Measurements from ENCODE around the gene ZXDA. TPM values are rescaled to one million over a fixed set of nuclear protein-coding genes. Genes with fewer than 3 reads are reported as not detected.

The ZXDA gene
- total and polyA plus RNA-seq, 9 of the 15 experiments (the other 6 are each of a cell fraction or from before 2014, with no cell fraction given): 0.01 to 0.51 (median 0.28) TPM; not detected in 1

DNA sequence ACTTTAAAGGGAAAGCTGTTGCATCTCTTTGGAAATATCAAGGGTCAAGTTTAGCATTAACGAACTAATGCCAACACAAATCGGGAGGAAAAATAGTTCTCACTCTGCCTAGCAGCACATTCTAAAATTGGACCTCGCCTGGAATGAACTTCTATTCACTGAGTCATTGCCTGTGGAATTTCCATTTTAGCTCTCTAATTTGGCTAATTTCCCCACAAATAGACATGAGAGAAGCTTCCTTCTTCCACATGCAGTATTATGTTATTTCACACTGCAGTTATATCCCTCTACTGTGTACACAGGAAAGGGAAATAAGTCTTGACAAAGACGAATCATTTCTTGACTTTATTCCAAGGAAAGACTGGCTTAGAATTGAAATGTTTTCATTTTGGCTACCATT, 9.3 kb downstream of the ZXDA start:
- TF ChIP-seq, protein P1, sequence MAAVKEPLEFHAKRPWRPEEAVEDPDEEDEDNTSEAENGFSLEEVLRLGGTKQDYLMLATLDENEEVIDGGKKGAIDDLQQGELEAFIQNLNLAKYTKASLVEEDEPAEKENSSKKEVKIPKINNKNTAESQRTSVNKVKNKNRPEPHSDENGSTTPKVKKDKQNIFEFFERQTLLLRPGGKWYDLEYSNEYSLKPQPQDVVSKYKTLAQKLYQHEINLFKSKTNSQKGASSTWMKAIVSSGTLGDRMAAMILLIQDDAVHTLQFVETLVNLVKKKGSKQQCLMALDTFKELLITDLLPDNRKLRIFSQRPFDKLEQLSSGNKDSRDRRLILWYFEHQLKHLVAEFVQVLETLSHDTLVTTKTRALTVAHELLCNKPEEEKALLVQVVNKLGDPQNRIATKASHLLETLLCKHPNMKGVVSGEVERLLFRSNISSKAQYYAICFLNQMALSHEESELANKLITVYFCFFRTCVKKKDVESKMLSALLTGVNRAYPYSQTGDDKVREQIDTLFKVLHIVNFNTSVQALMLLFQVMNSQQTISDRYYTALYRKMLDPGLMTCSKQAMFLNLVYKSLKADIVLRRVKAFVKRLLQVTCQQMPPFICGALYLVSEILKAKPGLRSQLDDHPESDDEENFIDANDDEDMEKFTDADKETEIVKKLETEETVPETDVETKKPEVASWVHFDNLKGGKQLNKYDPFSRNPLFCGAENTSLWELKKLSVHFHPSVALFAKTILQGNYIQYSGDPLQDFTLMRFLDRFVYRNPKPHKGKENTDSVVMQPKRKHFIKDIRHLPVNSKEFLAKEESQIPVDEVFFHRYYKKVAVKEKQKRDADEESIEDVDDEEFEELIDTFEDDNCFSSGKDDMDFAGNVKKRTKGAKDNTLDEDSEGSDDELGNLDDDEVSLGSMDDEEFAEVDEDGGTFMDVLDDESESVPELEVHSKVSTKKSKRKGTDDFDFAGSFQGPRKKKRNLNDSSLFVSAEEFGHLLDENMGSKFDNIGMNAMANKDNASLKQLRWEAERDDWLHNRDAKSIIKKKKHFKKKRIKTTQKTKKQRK (IDR thresholded peaks at IDR 0.05; ENCODE audit: borderline replicate concordance, low read depth, low read length): no peak
- TF ChIP-seq NFXL1 (CRISPR knock-in tag; IDR thresholded peaks at IDR 0.05): no peak
- TF ChIP-seq, protein P2, sequence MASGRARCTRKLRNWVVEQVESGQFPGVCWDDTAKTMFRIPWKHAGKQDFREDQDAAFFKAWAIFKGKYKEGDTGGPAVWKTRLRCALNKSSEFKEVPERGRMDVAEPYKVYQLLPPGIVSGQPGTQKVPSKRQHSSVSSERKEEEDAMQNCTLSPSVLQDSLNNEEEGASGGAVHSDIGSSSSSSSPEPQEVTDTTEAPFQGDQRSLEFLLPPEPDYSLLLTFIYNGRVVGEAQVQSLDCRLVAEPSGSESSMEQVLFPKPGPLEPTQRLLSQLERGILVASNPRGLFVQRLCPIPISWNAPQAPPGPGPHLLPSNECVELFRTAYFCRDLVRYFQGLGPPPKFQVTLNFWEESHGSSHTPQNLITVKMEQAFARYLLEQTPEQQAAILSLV (tag; IDR thresholded peaks at IDR 0.05): no peak
- no peak for TF ChIP-seq SMARCA5 (IDR thresholded peaks at IDR 0.05)
- TF ChIP-seq, protein P3, sequence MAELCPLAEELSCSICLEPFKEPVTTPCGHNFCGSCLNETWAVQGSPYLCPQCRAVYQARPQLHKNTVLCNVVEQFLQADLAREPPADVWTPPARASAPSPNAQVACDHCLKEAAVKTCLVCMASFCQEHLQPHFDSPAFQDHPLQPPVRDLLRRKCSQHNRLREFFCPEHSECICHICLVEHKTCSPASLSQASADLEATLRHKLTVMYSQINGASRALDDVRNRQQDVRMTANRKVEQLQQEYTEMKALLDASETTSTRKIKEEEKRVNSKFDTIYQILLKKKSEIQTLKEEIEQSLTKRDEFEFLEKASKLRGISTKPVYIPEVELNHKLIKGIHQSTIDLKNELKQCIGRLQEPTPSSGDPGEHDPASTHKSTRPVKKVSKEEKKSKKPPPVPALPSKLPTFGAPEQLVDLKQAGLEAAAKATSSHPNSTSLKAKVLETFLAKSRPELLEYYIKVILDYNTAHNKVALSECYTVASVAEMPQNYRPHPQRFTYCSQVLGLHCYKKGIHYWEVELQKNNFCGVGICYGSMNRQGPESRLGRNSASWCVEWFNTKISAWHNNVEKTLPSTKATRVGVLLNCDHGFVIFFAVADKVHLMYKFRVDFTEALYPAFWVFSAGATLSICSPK (IDR thresholded peaks at IDR 0.05; ENCODE audit: borderline replicate concordance): no peak
- no peak for TF ChIP-seq RBM34 (IDR thresholded peaks at IDR 0.05; ENCODE audit: borderline replicate concordance, insufficient read depth, low read length)
- TF ChIP-seq XRCC4 (IDR thresholded peaks at IDR 0.05; ENCODE audit: extremely low read depth, insufficient read depth, insufficient read length): no peak
- TF ChIP-seq HCFC1 (IDR thresholded peaks at IDR 0.05; ENCODE audit: low read depth, low read length): no peak
- no peak for TF ChIP-seq KLF13 (tag; IDR thresholded peaks at IDR 0.05; ENCODE audit: borderline replicate concordance, low read depth)
- no peak for TF ChIP-seq PHF20 (IDR thresholded peaks at IDR 0.05; ENCODE audit: partially characterized antibody)
- TF ChIP-seq SNRNP70 (optimal IDR thresholded peaks at IDR 0.05; ENCODE audit: low read depth, low read length): no peak
- no peak for TF ChIP-seq SP1 (CRISPR knock-in tag; IDR thresholded peaks at IDR 0.05)
- TF ChIP-seq, protein P4, sequence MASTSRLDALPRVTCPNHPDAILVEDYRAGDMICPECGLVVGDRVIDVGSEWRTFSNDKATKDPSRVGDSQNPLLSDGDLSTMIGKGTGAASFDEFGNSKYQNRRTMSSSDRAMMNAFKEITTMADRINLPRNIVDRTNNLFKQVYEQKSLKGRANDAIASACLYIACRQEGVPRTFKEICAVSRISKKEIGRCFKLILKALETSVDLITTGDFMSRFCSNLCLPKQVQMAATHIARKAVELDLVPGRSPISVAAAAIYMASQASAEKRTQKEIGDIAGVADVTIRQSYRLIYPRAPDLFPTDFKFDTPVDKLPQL (IDR thresholded peaks at IDR 0.05; ENCODE audit: extremely low read depth, insufficient read length): no peak
- no peak for TF ChIP-seq MAZ (CRISPR knock-in tag; conservative IDR thresholded peaks at IDR 0.05 in 1 of 2, IDR thresholded peaks at IDR 0.05 in 1 of 2)
- TF ChIP-seq ZNF551 (CRISPR knock-in tag; IDR thresholded peaks at IDR 0.05): no peak
- TF ChIP-seq MYNN (IDR thresholded peaks at IDR 0.05): no peak
- TF ChIP-seq MYNN (CRISPR knock-in tag; IDR thresholded peaks at IDR 0.05): no peak
- intact Hi-C loops (cut with micrococcal nuclease): loop anchor here (10.0 kb wide), 1 partner anchor 56 kb away; no protein-coding TSS in a partner anchor

More for the DNA sequence above, 9.3 kb downstream of the ZXDA start:
- Histone ChIP-seq H3K79me2 (ENCODE audit: control insufficient read depth, insufficient read depth, low read length) (no peaks in the 10 kb centered on the region), H3K9ac (ENCODE audit: insufficient read depth in 1 of 2, low read depth in 2 of 2, low read length in 2 of 2) (no peak overlapping the region), H2AFZ (ENCODE audit: low read depth, low read length) (no peak overlapping the region), H4K20me1 (replicated peaks; ENCODE audit: control insufficient read depth, insufficient read depth, low read length) (no peaks in the 10 kb centered on the region), H3K4me1 (replicated peaks in 1 of 2; ENCODE audit: control insufficient read depth in 2 of 2, insufficient read depth in 2 of 2, low read length in 2 of 2) (no peaks in the 10 kb centered on the region), H3K9me1 (ENCODE audit: control insufficient read depth, insufficient read depth, low read length) (no peaks in the 10 kb centered on the region), H3K27ac (ENCODE audit: extremely low read depth, low read depth, low read length) (no peak overlapping the region), H3K4me3 (no peak overlapping the region), H3K9me3 (replicated peaks; ENCODE audit: control insufficient read depth, insufficient read depth, low read depth, low read length) (no peaks in the 10 kb centered on the region), H3K36me3 (ENCODE audit: control insufficient read depth, insufficient read depth, low read length) (no peaks in the 10 kb centered on the region), H3K4me2 (ENCODE audit: insufficient read depth, low read length) (no peak overlapping the region), H3K27me3 (ENCODE audit: control insufficient read depth in 2 of 2, insufficient read depth in 2 of 2, low read length in 2 of 2) (no peaks in the 10 kb centered on the region)
- BruUV-seq (replicated peaks): no TSS peak
- no peak for DNase-seq (ENCODE audit: extremely low read depth in 1 of 4, low spot score in 3 of 4)
- no peak for FAIRE-seq
- CTCF ChIA-PET (ENCODE audit: low intra/inter-chr PET ratio): no interaction called here
- WGBS (ENCODE audit: insufficient coverage, low coverage, missing lambda C conversion rate): 0% methylated on average over 4 of the region's 4 CpGs
- POLR2A ChIA-PET: no interaction called here
- ATAC-seq: no peak
- in situ Hi-C loops (cut with MboI): no loop called here

Measured in K562 (cell line).